OCI-LY7 (cell line): ENCODE results near the gene POLR2H. TPM values are rescaled to one million over a fixed set of nuclear protein-coding genes. Genes with fewer than 3 reads are reported as not detected.

Experiments used
- BruUV-seq: library from RNA; stranded (reverse); fragments of 400-500 nt; replicated peaks from 2 replicates; lab custom pipeline; 2021; lab: Mats Ljungman, UMichigan
- CTCF ChIA-PET: fragments of 300-600 bp; sonication (Branson Sonifier 250); formaldehyde crosslinking; loops from one replicate; lab custom pipeline; 2022; ENCODE audit warnings: antibody characterized with exemption; ENCODE audit not compliant: unreplicated experiment; lab: Charles Lee
- POLR2A ChIA-PET: fragments of 300-600 bp; sonication (Branson Sonifier 250); formaldehyde crosslinking; loops from one replicate; lab custom pipeline; 2022; ENCODE audit warnings: antibody characterized with exemption; lab: Charles Lee
- DNase-seq: peaks from one replicate; pipeline ENCODE4 v3.0.0-alpha.2; 2015; ENCODE audit warnings: low spot score
- H2AFZ ChIP-seq: fragments of 200-600 bp; sonication (generic), shearing (Covaris generic); 2 replicates; pipeline ENCODE4 v1.6.1; 2014; ENCODE audit warnings: mild to moderate bottlenecking, antibody characterized with exemption, low read length, moderate library complexity
- H3K27ac ChIP-seq: fragments of 200-600 bp; sonication (generic); 2 replicates; pipeline ENCODE4 v1.5.1; 2014; ENCODE audit warnings: mixed run types, low read depth, mild to moderate bottlenecking, moderate library complexity, low read length, inconsistent platforms; ENCODE audit not compliant: poor library complexity, severe bottlenecking
- H3K36me3 ChIP-seq: fragments of 200-600 bp; sonication (generic); 2 replicates; pipeline ENCODE4 v1.6.1; 2014; ENCODE audit warnings: mild to moderate bottlenecking, antibody characterized with exemption, low read length, moderate library complexity, mixed read lengths; ENCODE audit not compliant: insufficient read depth
- H3K4me1 ChIP-seq: fragments of 200-600 bp; sonication (generic); 2 replicates; pipeline ENCODE4 v1.5.1; 2014; ENCODE audit warnings: mild to moderate bottlenecking, low read length; ENCODE audit not compliant: insufficient read depth, poor library complexity, severe bottlenecking
- H3K4me2 ChIP-seq: fragments of 200-600 bp; sonication (generic); 2 replicates; pipeline ENCODE4 v1.6.1; 2014; ENCODE audit warnings: mild to moderate bottlenecking, low read length
- H3K4me3 ChIP-seq: fragments of 200-600 bp; sonication (generic); 2 replicates; pipeline ENCODE4 v1.5.1; 2014; ENCODE audit warnings: mild to moderate bottlenecking, low read depth, low read length; ENCODE audit not compliant: poor library complexity, severe bottlenecking
- H3K79me2 ChIP-seq: fragments of 200-600 bp; sonication (generic); 2 replicates; pipeline ENCODE4 v1.6.1; 2016; ENCODE audit warnings: low read depth, mild to moderate bottlenecking, low read length, moderate library complexity, mixed read lengths; ENCODE audit not compliant: insufficient read depth
- H3K9me2 ChIP-seq: fragments of 200-600 bp; sonication (generic); 2 replicates; pipeline ENCODE4 v1.6.1; 2016; ENCODE audit warnings: mild to moderate bottlenecking, low read length, mixed read lengths; ENCODE audit not compliant: insufficient read depth
- H3K9me3 ChIP-seq: fragments of 200-600 bp; sonication (generic); 2 replicates; pipeline ENCODE4 v1.6.1; 2014; ENCODE audit warnings: mild to moderate bottlenecking, mixed run types, low read length, mixed read lengths
- H4K20me1 ChIP-seq: fragments of 200-600 bp; sonication (generic); 2 replicates; pipeline ENCODE4 v1.6.1; 2014; ENCODE audit warnings: mild to moderate bottlenecking, antibody characterized with exemption, low read length, moderate library complexity, mixed read lengths; ENCODE audit not compliant: insufficient read depth
- CTCF ChIP-seq: fragments of 200-600 bp; sonication (generic); conservative IDR thresholded peaks from 2 replicates; pipeline ENCODE4 v1.5.1; 2014; ENCODE audit warnings: mild to moderate bottlenecking, antibody characterized with exemption, low read length, moderate library complexity, mixed read lengths
- EZH2phosphoT487 ChIP-seq: fragments of 200-600 bp; sonication (generic); IDR thresholded peaks from 2 replicates; pipeline ENCODE4 v1.6.1; 2018; ENCODE audit warnings: low read depth, borderline replicate concordance, mild to moderate bottlenecking, mixed run types, antibody characterized with exemption, low read length, moderate library complexity, mixed read lengths
- intact Hi-C: fragments of 100-400 bp; cut with micrococcal nuclease; formaldehyde crosslinking; loops from one replicate; pipeline ENCODE4 v1.10.0; 2022; ENCODE audit not compliant: unreplicated experiment
- total RNA-seq, 2 experiments: library from RNA; depleted of rRNA in 1 of 2; stranded (reverse); fragments of >200 nt in 1 of 2; shearing (Covaris generic) in 1 of 2; gene quantifications; 2 replicates each; pipeline ENCODE4 v1.2.3, GENCODE V29; 2014 to 2022

The POLR2H gene
- total RNA-seq, 2 experiments from 2014 or later, result 80.1 to 85.8 TPM

- Histone ChIP-seq H3K27ac (no peak overlapping the region), H3K4me1 (no peaks in the 10 kb centered on the region), H2AFZ (no peak overlapping the region), H3K79me2 (no peaks in the 10 kb centered on the region), H3K9me2 (no peaks in the 10 kb centered on the region), H3K9me3 (no peaks in the 10 kb centered on the region), H4K20me1 (no peaks in the 10 kb centered on the region), H3K4me2 (no peak overlapping the region), H3K4me3 (no peak overlapping the region), H3K36me3 (0 out of 2 replicates have a peak, but pooled peaks cover 4% of the 10 kb centered on the region)
- intact Hi-C loops, result no loop called here
- ChIA-PET CTCF (no interaction called here), POLR2A (no interaction called here)
- TF ChIP-seq CTCF (no peak), EZH2phosphoT487 (no peak)
- BruUV-seq, result no TSS peak
- DNase-seq, result no peak
These were observed 6.8 kb upstream of the POLR2H start for GRCh38 chr3:184354754-184355153.

- Histone ChIP-seq H3K36me3 (0 out of 2 replicates have a peak, but pooled peaks cover 4% of the 10 kb centered on the region), H3K79me2 (no peaks in the 10 kb centered on the region), H3K9me3 (no peaks in the 10 kb centered on the region), H3K4me3 (no peak overlapping the region), H3K4me1 (peaks cover 1% of the 10 kb centered on the region), H4K20me1 (no peaks in the 10 kb centered on the region), H2AFZ (no peak overlapping the region), H3K4me2 (no peak overlapping the region), H3K9me2 (no peaks in the 10 kb centered on the region), H3K27ac (no peak overlapping the region)
- DNase-seq, result no peak
- intact Hi-C loops, result no loop called here
- BruUV-seq, result no TSS peak
- ChIA-PET CTCF (no interaction called here), POLR2A (no interaction called here)
- TF ChIP-seq CTCF (no peak), EZH2phosphoT487 (no peak)
These were observed 6.1 kb upstream of the POLR2H start for GRCh38 chr3:184355261-184356040.
